HG03066 (cell line): ENCODE results near the gene GLYATL2.

ENCODE experiments used
- ATAC-seq: cut with Tn5 transposase; IDR thresholded peaks from one replicate; pipeline ENCODE4 v1.9.1; 2021; ENCODE audit warnings: low read depth; ENCODE audit not compliant: unreplicated experiment

The GLYATL2 gene

GRCh38 chr11:58801974-58802545, 42.4 kb downstream of the GLYATL2 start:
- ATAC-seq: no peak

GRCh38 chr11:58801302-58801701, 43.2 kb downstream of the GLYATL2 start:
- ATAC-seq: no peak

- ATAC-seq: no peak
Measured at GRCh38 chr11:58796333-58796732, 48.2 kb downstream of the GLYATL2 start.

GRCh38 chr11:58788355-58789023, 56.0 kb downstream of the GLYATL2 start:
- peak; percentile 92 for ATAC-seq

- ATAC-seq: peak; percentile 11
Measured at GRCh38 chr11:58787903-58788302, 56.6 kb downstream of the GLYATL2 start.

- ATAC-seq: no peak
Measured at GRCh38 chr11:58786693-58787092, 57.8 kb downstream of the GLYATL2 start.

GRCh38 chr11:58784995-58785394, 59.5 kb downstream of the GLYATL2 start:
- ATAC-seq: no peak
